Activated naive CD8-positive, alpha-beta T cell (primary cell): Measurements from ENCODE around the gene PEAK3.

ENCODE experiments used
- H3K27ac Mint-ChIP-seq: one replicate; pipeline ENCODE4 v1.8.0; 2021; ENCODE audit warnings: mixed read lengths
- H3K27me3 Mint-ChIP-seq: one replicate; pipeline ENCODE4 v1.8.0; 2021; ENCODE audit warnings: mixed read lengths
- H3K36me3 Mint-ChIP-seq: one replicate; pipeline ENCODE4 v1.8.0; 2021; ENCODE audit warnings: mixed read lengths
- H3K4me1 Mint-ChIP-seq: one replicate; pipeline ENCODE4 v1.8.0; 2021; ENCODE audit warnings: low read depth, mixed read lengths
- H3K4me3 Mint-ChIP-seq: one replicate; pipeline ENCODE4 v1.8.0; 2021; ENCODE audit warnings: mild to moderate bottlenecking, mixed read lengths
- H3K9me3 Mint-ChIP-seq: one replicate; pipeline ENCODE4 v1.8.0; 2021; ENCODE audit warnings: low read depth, mixed read lengths

The PEAK3 gene

GRCh38 chr19:2305452-2306280 is 23.7 kb upstream of the PEAK3 start:
- Mint-ChIP-seq H3K4me3 (no peak overlapping the region), H3K27me3 (peaks cover 18% of the 10 kb centered on the region), H3K36me3 (no peaks in the 10 kb centered on the region), H3K9me3 (no peaks in the 10 kb centered on the region), H3K27ac (no peak overlapping the region), H3K4me1 (peaks cover 12% of the 10 kb centered on the region)

- Mint-ChIP-seq H3K27me3 (peaks cover 10% of the 10 kb centered on the region), H3K9me3 (no peaks in the 10 kb centered on the region), H3K4me1 (peaks cover 9% of the 10 kb centered on the region), H3K27ac (no peak overlapping the region), H3K4me3 (peak overlapping the region; percentile 70), H3K36me3 (no peaks in the 10 kb centered on the region)
Measured at GRCh38 chr19:2303211-2303798, 21.3 kb upstream of the PEAK3 start.

- peak overlapping the region; percentile 70 for H3K4me3 Mint-ChIP-seq
- peaks cover 9% of the 10 kb centered on the region for H3K4me1 Mint-ChIP-seq
- no peaks in the 10 kb centered on the region for H3K36me3 Mint-ChIP-seq
- peaks cover 10% of the 10 kb centered on the region for H3K27me3 Mint-ChIP-seq
- no peaks in the 10 kb centered on the region for H3K9me3 Mint-ChIP-seq
- no peak overlapping the region for H3K27ac Mint-ChIP-seq
Measured at GRCh38 chr19:2302319-2303210, 20.6 kb upstream of the PEAK3 start.

- Mint-ChIP-seq H3K4me3 (no peak overlapping the region), H3K4me1 (peaks cover 7% of the 10 kb centered on the region), H3K27ac (no peak overlapping the region), H3K27me3 (peaks cover 8% of the 10 kb centered on the region), H3K9me3 (no peaks in the 10 kb centered on the region), H3K36me3 (no peaks in the 10 kb centered on the region)
Measured at GRCh38 chr19:2300533-2300932, 18.6 kb upstream of the PEAK3 start.

GRCh38 chr19:2296141-2296540 is 14.2 kb upstream of the PEAK3 start:
- no peak overlapping the region for H3K27ac Mint-ChIP-seq
- H3K36me3 Mint-ChIP-seq: no peaks in the 10 kb centered on the region
- peaks cover 4% of the 10 kb centered on the region for H3K4me1 Mint-ChIP-seq
- no peaks in the 10 kb centered on the region for H3K9me3 Mint-ChIP-seq
- H3K4me3 Mint-ChIP-seq: no peak overlapping the region
- no peaks in the 10 kb centered on the region for H3K27me3 Mint-ChIP-seq

GRCh38 chr19:2294687-2295335 is 12.8 kb upstream of the PEAK3 start:
- H3K4me3 Mint-ChIP-seq: no peak overlapping the region
- H3K27ac Mint-ChIP-seq: no peak overlapping the region
- no peaks in the 10 kb centered on the region for H3K27me3 Mint-ChIP-seq
- no peaks in the 10 kb centered on the region for H3K9me3 Mint-ChIP-seq
- no peaks in the 10 kb centered on the region for H3K36me3 Mint-ChIP-seq
- H3K4me1 Mint-ChIP-seq: peaks cover 6% of the 10 kb centered on the region

GRCh38 chr19:2291185-2291751 is 9.3 kb upstream of the PEAK3 start:
- Mint-ChIP-seq H3K4me3 (peak overlapping the region; percentile 69), H3K4me1 (peaks cover 20% of the 10 kb centered on the region), H3K9me3 (no peaks in the 10 kb centered on the region), H3K36me3 (no peaks in the 10 kb centered on the region), H3K27ac (no peak overlapping the region), H3K27me3 (no peaks in the 10 kb centered on the region)

GRCh38 chr19:2290441-2291184 is 8.6 kb upstream of the PEAK3 start:
- H3K4me1 Mint-ChIP-seq: peaks cover 20% of the 10 kb centered on the region
- no peaks in the 10 kb centered on the region for H3K36me3 Mint-ChIP-seq
- H3K27me3 Mint-ChIP-seq: no peaks in the 10 kb centered on the region
- no peaks in the 10 kb centered on the region for H3K9me3 Mint-ChIP-seq
- H3K4me3 Mint-ChIP-seq: peak overlapping the region; percentile 69
- H3K27ac Mint-ChIP-seq: no peak overlapping the region

GRCh38 chr19:2289714-2290435 is 7.9 kb upstream of the PEAK3 start:
- Mint-ChIP-seq H3K27ac (peak overlapping the region; percentile 73), H3K4me1 (peaks cover 20% of the 10 kb centered on the region), H3K9me3 (no peaks in the 10 kb centered on the region), H3K36me3 (no peaks in the 10 kb centered on the region), H3K4me3 (peak overlapping the region; percentile 83), H3K27me3 (no peaks in the 10 kb centered on the region)

- Mint-ChIP-seq H3K9me3 (no peaks in the 10 kb centered on the region), H3K27me3 (no peaks in the 10 kb centered on the region), H3K36me3 (no peaks in the 10 kb centered on the region), H3K27ac (peak overlapping the region; percentile 54), H3K4me1 (peaks cover 20% of the 10 kb centered on the region), H3K4me3 (peak overlapping the region; percentile 83)
Measured at GRCh38 chr19:2288818-2289713, 7.1 kb upstream of the PEAK3 start.

- H3K4me1 Mint-ChIP-seq: peaks cover 17% of the 10 kb centered on the region
Measured at GRCh38 chr19:2288338-2288817, 6.4 kb upstream of the PEAK3 start.

GRCh38 chr19:2287585-2288337 is 5.8 kb upstream of the PEAK3 start:
- Mint-ChIP-seq H3K4me1 (peaks cover 19% of the 10 kb centered on the region), H3K27me3 (no peaks in the 10 kb centered on the region), H3K4me3 (no peak overlapping the region), H3K9me3 (no peaks in the 10 kb centered on the region), H3K36me3 (no peaks in the 10 kb centered on the region), H3K27ac (no peak overlapping the region)

More at GRCh38 chr19:2288338-2288817, 6.4 kb upstream of the PEAK3 start:
- Mint-ChIP-seq H3K36me3 (no peaks in the 10 kb centered on the region), H3K9me3 (no peaks in the 10 kb centered on the region), H3K27ac (no peak overlapping the region), H3K4me3 (peak overlapping the region; percentile 83), H3K27me3 (no peaks in the 10 kb centered on the region)
